NCI-H526 (cell line): Measurements from ENCODE around the gene CA11.
"Not testable (repeated sequence)": the region's sequence is repeated elsewhere in the genome, so short reads cannot be mapped to it uniquely, and the experiment has no call there.

Experiments
- DNase-seq, 2 experiments: peaks; one replicate each; lab custom pipeline; 2025; lab: John Stamatoyannopoulos, UW

The CA11 gene

DNA sequence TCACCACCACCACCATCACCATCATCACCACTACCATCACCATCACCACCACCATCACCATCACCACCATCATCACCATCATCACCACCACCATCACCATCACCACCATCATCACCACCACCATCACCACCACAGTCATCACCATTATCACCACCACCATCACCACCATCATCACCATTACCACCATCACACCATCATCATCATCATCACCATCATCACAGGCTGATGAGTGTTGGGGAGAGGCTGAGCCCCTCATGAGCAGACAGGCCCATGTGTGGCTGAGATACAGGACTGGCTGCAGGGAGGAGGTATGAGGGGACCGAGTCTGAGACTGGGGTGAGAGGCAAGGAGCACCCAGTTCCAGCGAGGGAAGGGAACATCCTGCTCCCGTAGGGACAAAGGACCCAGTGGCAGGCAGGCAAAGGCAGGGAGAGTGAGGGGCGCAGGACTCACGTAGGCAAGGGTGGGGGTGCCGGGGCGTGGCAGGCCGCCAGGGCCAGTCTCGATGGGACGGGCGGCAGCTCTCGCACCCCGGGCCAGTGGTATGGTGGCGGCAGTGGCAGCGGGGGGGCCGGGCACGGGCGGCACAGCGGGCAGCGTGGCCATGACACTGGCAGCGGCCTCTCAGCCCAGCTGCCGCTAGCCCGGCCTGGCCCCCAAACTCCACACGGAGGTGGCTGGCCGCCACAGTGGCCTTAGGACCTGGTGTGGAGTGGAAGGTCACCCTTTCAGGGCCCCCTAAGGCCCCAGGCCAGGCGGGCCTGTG, 24.1 kb upstream of the CA11 start:
- no peak for DNase-seq

DNA sequence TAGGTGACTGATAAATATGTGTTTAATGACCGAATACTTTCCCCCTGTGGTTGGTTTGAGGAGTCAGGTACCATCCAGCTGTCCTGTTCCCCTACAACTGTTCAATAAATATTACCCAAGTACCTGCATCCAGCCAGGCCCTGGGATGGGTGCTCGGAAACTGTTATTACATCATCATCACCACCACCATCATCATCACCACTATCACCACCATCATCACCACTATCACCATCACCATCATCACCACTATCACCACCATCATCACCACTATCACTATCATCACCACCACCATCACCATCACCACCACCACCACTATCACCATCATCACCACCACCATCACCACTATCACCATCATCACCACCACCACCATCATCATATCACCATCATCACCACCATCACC, 22.8 kb upstream of the CA11 start:
- DNase-seq = no peak

DNA sequence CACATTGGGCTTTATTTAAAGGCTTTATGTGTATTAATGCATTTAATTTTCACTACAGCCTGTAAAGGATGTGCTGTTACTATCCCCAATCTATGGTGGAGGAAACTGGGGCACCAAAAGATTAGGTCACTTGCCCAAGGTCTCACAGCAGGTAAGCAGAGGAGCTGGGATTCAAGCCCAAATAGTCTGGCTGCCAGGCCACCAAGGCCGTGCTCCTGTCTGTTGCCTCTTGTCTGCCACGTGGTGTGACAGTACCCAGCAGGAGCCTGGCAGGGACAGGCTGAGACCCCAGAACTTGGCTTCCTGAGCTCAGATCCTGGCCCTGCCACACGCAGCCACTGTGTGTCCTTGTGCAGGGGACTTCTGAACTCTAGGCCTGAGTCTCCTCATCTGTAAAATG, 22.3 kb upstream of the CA11 start:
- no peak for DNase-seq

DNA sequence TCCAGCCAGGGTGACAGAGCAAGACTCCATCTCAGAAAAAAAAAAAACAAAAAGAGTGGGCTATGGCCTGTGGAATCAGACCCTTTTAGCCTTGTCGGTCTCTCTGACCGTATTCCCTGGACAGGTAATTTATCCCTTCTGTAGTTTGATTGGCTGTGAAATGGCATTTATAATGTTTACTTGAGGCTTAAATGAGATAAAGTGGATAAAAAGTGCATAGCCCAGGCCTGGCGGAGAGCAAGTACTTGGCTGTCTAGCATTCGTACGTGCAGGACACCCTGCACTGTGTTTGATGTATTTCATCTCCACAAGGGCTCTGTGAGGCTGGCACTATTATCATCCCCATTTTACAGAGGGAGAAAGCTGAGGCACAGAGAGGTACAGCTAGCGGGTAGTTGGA, 19.8 kb upstream of the CA11 start:
- no peak for DNase-seq

DNA sequence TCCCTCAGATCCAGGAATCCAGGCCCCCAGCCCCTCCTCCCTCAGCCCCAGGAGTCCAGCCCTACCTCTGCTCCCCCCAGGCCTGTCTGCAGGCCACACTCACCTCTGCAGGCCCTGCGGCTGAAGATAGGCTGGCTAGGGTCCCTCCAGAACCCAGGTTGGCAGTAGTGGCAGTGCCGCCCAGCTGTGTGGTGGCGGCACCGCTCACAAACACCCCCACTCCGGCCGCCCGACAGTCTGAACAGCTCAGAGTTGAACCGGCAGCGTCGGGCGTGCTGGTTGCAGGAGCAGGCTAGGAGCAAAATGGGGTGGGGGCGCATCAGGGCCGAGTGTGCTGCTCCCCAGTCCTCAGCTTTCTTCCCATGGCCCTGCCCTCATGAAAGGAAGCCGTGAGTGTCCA, 18.5 kb upstream of the CA11 start:
- DNase-seq = no peak

DNA sequence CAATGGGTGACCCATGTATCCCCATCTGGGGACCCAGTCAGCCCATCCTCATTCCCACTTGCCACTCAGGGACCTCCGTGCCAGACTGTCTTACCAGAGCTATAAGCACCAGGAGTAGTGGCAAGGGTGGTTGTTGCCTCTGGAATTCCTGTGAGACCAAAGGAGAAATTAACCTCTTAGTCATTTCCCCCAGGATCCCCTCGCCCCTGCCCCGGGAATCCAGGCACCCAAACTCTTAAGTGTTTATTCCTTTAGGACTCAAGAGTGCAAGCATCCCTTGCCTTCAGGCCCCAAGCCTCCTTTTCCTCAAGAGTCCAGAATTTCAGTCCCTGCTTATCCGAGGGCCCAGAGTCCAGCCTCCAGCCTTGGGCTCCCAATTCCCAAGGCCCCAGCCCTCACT, 17.7 kb upstream of the CA11 start:
- no peak for DNase-seq

DNA sequence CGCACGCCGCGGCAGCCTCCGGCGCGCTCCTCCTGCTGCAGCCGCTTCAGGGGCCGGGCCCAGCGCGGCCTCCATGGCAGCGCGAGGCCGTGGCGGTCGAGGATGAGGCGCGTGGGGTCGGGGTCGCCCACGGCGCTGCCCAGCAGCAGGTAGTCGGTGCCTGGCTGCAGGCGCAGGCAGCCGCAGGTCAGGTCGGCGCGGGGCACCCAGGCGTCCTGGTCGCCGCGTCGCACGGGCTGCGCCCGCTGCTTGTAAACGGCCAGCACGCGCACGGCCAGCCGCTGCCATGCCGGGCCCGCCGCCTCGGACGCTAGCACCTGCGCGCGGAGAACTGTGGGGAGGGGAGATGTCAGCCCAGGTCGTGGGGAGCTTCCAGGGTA, 15.7 kb upstream of the CA11 start:
- no peak for DNase-seq

DNA sequence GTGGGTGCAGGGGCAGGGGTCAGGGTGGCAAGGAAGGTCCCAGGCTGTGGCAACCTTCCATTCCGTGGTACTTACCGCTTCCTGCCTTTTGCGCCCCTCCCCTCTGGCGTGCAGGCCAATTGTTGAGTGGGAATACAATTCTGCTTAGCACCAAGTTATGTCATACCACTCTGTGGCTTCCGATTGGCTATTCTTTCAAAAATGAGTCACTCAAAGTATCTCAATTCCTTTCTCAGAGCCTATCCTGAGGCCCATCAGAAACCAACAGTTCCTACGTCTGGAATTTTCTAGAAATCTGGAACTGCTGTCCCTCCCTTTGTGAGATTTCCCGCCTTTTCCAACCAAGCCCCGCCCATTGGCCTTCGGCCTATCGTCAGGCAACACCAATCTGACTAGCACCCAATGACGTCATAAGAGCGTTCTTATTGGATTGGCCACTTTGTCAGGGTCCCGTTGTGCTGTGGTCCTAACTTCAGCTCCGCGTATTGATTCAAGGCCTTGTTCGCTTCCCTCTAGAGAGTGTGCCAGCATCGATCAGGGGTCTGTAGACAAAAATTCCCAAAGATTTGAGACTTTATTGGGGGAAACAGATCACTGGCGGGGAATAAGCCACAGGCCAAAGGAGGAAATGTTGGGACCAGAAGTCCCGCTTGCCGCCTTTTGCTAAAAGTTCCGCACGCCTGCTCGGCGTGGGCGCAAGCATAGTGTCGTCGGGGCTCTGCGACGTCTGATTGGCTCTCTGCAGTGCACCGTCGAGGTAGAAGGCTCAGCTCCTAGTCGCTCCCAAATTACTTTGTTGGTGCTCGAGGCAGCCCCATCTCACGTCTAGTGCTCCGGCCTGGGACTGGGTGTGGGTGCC, 15.1 kb upstream of the CA11 start:
- peak; percentile 96 to 97 for DNase-seq

DNA sequence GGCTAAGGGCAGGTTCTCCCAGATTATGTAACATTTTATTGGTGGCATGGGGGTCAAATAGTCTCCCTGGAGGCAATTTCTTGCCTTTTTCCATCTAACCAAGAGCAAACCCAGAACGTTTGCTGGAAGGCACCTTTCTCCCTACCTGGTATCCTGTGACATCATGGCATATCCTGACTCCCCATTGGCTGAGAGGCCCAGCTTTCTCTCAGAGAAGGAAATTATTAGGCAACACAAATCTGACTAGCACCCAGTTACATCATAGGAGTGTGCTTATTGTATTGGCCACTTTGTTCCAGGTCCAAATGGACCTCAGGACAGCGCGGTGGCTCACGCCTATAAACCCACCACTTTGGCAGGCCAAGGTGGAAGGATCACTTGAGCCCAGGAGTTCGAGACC, 13.8 kb upstream of the CA11 start:
- DNase-seq = peak; percentile 56 to 66

DNA sequence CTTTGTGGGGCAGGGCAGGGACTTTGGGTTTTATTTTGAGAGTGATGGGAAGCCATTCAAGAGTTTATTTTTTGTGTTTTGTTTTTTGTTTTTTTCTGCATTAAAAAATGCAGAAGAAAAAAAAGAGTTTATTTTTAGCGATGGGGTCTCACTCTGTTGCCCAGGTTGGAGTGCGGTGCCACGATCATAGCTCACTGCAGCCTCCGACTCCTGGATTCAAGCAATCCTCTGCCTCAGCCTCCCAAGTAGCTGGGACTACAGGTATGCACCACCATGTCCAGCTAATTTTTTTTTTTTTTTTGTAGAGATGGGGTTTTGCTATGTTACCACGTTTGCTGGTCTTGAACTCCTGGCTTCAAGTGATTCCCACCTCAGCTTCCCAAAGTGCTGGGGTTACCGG, 12.5 kb upstream of the CA11 start:
- no peak for DNase-seq

DNA sequence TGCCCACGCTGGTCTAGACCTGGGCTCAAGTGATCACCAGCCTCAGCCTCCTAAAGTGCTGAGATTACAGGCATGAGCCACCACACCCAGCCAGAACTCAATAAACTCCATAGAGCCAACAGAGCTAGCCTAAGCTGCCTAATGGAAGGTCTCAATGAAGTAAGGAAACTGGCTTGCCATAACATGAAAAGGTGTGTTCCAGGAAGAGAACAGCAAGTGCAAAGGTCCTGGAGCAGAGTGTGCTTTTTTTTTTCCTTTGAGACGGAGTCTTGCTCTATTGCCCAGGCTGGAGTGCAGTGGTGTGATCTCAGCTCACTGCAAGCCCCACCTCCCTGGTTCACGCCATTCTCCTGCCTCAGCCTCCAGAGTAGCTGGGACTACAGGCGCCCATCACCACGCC, 11.8 kb upstream of the CA11 start:
- DNase-seq = not testable (repeated sequence)

DNA sequence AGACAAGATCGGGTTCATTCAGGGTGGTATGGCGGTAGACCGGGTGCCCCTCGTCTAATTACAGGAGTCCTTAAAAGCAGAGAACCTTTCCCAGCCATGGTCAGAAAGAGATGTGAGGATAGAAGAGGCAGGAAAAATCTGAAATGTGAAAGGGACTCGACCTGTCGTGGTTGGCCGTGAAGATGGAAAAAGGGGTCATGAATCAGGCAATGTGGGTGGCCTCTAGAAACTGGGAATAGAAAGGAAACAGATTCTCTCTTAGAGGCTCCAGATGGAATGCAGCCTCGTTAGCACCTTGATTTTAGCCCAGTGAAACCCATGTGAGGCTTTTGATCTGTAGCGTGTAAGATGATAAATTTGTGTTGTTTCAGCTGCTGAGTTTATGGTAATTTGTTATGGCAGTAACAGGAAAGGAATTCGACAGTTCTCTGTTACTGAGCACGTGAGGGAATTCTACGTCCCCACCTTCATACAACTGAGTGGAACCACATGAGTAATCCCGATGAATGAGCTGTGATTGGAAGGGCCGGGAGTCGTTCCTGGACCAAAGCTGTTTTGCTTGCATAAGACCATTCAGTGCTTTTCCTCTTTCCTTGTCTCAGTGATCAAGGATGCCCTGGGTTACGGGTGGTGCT, 11.0 kb upstream of the CA11 start:
- DNase-seq = no peak

DNA sequence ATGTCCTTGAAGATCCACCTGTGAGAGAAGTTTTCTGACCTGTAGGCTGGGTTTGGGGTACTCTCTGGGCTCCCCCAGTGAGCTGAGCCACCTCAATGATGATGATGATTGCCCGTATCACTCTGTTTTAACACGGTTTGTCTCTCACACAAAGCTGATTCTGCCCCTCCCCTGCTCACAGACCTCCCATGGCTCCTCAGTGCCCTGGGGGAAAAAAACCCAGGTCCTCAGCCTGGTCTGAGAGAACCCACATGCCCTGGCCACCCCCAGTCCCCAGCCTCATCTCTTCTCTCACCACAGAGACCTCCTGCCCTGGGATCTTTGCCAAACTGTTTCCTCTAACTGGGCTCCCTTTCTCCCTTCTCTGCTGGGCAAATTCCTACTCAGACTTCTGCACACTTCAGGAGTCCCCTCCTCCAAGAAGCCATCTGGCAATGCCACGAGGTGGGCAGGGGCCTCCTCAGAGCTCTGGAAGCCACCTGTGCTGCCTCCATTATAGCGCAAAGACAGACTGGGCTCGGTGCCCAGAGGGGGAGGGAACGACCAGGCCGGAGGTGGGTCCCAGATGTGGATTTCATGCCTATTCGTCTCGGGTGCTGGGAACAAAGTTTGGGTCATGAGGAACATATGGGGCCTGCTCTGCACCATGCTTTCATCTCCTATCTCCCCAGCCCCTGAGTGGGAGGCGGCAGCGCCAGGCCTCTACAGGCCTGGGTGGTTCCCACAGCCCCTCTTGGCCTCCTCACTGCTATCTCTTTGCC, 8.5 kb upstream of the CA11 start:
- DNase-seq = no peak

DNA sequence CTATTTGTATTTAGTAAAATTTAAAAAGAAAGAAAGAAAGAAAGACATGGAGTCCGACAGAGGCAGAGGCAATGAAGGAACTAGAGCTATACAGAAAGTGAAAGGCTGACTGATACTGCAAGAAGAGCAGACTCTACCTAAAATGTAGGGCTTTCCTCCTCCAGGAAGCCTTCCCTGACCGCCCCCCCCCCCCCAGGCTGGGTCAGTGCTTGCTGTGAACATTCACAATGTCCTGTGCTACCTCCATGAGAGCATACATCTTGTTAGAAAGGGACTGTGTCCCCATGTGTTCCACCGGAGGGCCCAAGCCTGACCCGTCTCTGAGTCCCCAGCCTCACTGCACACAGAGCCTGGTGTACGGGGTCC, 5.7 kb upstream of the CA11 start:
- no peak for DNase-seq

DNA sequence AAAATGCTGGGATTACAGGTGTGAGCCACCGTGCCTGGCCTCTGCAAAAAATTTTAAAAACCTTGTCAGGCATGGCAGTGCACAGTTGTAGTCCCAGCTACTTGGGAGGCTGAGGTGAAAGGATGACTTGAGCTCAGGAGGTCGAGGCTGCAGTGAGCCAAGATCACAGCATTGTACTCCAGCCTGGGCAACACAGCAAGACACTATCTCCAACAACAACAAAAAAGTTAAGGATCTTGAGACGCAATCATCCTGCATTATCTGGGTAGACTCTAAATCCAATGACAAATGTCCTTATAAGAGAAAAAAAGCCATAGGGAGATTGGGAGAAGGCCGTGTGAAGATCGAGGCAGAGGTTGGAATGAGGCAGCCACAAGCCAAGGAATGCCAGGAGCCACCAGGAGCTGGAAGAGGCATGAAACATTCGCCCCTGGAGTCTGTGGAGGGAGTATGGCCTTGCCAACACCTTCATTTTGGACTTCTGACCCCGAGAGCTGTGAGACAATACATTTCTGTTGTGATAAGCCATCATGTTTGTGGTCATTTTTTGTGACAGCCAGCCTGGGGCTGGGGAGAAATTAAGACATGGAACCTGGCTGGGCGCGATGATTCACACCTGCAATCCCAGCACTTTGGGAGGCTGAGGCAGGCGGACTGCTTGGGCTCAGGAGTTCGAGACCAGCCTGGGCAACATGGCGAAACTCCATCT, 5.1 kb upstream of the CA11 start:
- no peak for DNase-seq

DNA sequence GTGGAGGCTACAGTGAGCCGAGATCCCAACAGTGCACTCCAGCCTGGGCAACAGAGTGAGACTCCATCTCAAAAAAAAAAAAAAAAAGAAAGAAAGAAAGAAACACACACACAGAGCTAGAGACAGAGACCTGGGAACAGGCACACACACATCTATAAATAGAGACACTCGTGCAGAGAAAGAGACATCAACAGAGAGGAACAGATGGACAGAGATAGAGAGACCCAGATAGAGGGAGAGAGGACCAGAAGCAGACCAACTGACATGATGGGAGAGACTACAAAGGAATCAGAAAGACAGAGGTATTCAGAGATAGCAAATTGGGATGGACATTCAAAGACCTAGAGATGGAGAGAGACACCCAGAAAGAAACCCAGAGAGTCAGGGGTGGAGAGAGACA, 2.1 kb upstream of the CA11 start:
- DNase-seq = no peak

DNA sequence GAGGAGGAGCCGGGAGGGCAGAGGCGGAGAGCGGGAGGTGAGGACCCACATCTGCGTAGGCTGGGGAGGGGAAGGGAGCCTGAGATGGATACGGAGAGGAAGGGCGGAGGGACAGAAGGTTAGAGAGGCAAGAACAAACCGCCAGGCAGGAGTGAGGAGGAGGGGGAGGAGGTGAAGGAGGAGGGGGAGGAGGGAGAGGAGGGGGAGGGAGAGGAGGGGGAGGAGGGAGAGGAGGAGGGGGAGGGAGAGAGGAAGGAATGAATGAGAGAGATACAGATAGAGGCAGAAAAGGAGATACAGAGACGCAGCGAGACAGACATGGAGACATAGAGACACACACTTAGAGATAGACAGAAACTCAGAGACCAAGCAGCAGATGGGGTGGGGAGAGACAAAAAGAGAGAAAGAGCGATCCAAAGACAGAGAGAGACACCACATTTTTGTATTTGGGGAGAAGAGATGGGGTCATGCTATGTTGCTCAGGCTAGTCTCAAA, 782 bp upstream of the CA11 start:
- peak in 1 of 2 experiments; percentile 73 for DNase-seq

DNA sequence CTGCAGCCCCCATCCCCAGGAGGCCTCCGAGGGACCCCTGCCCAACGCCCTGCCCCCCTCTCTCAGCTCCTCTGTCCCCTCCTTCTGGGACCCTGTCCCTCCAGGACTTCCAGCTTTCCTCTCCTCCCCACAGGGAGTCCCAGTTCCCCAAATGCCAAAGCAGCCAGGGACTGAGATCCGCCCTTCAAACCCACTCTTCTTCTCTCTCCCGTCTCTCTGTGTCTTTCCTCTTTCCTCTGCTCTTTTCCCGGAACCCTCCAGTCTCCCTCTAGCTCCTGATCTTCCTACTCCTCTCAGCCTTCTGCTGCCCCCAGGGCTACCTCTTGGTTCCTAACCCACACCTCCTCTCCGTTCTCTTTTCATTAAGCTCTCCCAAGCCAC, 377 bp downstream of the CA11 start:
- DNase-seq = no peak

DNA sequence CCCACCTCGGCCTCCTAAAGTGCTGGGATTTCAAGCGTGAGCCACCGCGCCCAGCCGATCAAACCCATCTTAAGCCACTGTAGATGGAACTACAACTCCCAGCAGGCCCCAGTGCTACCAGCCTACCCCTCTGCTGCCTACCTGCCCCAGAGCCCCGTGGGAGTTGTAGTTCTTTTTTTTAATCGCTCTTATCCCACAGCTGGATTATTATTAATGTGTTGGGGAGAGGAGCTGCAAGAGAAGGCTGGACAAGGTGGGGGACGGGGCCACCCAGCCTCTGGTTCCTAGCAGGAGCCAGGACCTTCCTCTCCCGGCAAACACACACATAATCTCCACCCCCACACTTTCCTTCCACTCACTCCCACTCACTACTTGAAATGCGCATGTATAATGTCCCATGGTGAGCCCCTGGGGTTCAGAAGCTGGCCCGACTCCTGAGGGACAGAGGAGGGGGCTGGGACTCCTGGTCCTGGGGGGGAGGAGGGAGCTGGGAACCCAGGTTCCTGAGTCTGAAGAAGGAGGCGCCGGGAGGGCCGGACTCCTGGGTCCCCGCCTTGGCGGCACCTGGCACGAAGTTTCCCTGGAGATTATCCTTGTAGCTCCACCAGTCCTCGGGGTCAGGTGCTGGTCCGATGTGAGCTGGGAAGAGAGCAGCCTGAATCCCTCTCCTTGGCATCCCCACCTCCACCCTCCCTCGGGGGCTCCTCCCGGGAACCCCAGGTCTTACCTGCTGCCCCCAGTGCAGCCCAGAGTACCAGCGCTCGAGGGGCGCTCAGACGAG, 958 bp downstream of the CA11 start:
- peak; percentile 44 to 80 for DNase-seq

DNA sequence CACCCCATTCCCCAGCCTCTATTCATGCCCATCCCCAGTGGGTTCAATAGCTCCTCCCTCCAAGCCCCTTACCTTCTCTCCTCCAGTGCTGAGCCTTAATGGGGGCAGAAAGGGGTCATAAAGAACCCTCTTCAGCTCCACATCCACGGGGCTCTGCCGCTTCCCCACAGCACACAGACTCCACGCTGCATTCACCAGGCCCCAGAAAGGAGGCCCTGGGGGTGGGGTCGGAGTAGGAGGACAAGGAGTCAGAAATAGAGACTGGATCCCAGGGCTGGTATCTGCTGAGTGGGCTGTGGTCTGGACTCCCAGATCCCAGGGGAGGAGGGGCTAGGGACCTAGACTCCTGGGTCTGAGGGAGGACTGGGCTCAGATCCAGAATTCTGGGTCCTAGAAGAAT, 1.6 kb downstream of the CA11 start:
- DNase-seq = no peak

DNA sequence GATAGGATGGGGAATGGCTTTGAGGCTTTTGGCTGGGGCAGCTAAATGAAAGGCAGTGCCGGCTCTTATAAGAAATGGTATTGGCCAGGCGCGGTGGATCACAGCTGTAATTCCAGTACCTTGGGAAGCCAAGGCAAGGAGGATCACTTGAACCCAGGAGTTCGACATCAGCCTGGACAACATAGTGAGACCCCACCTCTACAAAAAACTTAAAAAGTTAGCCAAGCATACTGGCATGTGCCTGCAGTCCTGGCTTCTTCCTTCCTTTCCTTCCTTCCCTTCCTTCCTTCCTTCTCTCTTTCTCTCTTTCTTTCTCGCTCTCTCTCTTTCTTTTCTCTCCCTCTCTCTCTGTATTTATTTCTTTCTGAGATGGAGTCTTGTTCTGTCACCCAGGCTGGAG, 3.1 kb downstream of the CA11 start:
- no peak for DNase-seq
